WTC11 (cell line): Measurements from ENCODE around the gene EMSY. TPM values are rescaled to one million over a fixed set of nuclear protein-coding genes. Genes with fewer than 3 reads are reported as not detected.

ENCODE experiments used
- ATAC-seq: fragments of 200-7000 bp; cut with Tn5 transposase; 2 replicates; pipeline ENCODE4 v1.10.0; 2021; ENCODE audit warnings: mild to moderate bottlenecking, moderate library complexity
- CTCF ChIA-PET: fragments of 300-600 bp; sonication (Branson Sonifier 250); formaldehyde crosslinking; loops from one replicate; lab custom pipeline; 2021; ENCODE audit warnings: antibody characterized with exemption; lab: Charles Lee
- POLR2A ChIA-PET: fragments of 350-600 bp; sonication (Branson Sonifier 250); formaldehyde crosslinking; loops from one replicate; lab custom pipeline; 2021; ENCODE audit warnings: antibody characterized with exemption; lab: Charles Lee
- DNase-seq: peaks from one replicate; pipeline ENCODE4 v3.0.0; 2021; ENCODE audit warnings: low spot score
- H3K27ac Mint-ChIP-seq: 2 replicates; pipeline ENCODE4 v1.8.0; 2021; ENCODE audit warnings: mixed read lengths
- H3K27me3 Mint-ChIP-seq: 2 replicates; pipeline ENCODE4 v1.8.0; 2021; ENCODE audit warnings: low read depth, mild to moderate bottlenecking, moderate library complexity, mixed read lengths
- H3K36me3 Mint-ChIP-seq: 2 replicates; pipeline ENCODE4 v1.8.0; 2021; ENCODE audit warnings: mixed read lengths
- H3K4me1 Mint-ChIP-seq: 2 replicates; pipeline ENCODE4 v1.8.0; 2022; ENCODE audit warnings: mixed read lengths
- H3K4me3 Mint-ChIP-seq: 2 replicates; pipeline ENCODE4 v1.8.0; 2021; ENCODE audit warnings: mild to moderate bottlenecking, moderate library complexity, mixed read lengths
- H3K9me3 Mint-ChIP-seq: 2 replicates; pipeline ENCODE4 v1.8.0; 2021; ENCODE audit warnings: mixed read lengths
- ELF4 ChIP-seq: sonication (generic); formaldehyde crosslinking; IDR thresholded peaks from 2 replicates; pipeline ENCODE4 v1.8.1; 2022; ENCODE audit warnings: low read depth, mild to moderate bottlenecking, moderate library complexity, missing genetic modification reagents
- ETV6 ChIP-seq: sonication (generic); formaldehyde crosslinking; IDR thresholded peaks from 2 replicates; pipeline ENCODE4 v1.8.1; 2022; ENCODE audit warnings: mild to moderate bottlenecking, missing genetic modification reagents
- JUN ChIP-seq: sonication (generic); formaldehyde crosslinking; IDR thresholded peaks from 2 replicates; pipeline ENCODE4 v1.8.0; 2023; ENCODE audit warnings: mild to moderate bottlenecking, missing genetic modification reagents
- MYBL2 ChIP-seq: sonication (generic); formaldehyde crosslinking; IDR thresholded peaks from 2 replicates; pipeline ENCODE4 v1.8.1; 2023; ENCODE audit warnings: mild to moderate bottlenecking, moderate library complexity, missing genetic modification reagents
- OVOL2 ChIP-seq: fragments of 250-450 bp; sonication (Bioruptor Pico); IDR thresholded peaks from 2 replicates; pipeline ENCODE4 v1.9.0; 2021; ENCODE audit warnings: mild to moderate bottlenecking, borderline replicate concordance
- RELA ChIP-seq: sonication (generic); formaldehyde crosslinking; IDR thresholded peaks from 2 replicates; pipeline ENCODE4 v1.8.1; 2022; ENCODE audit warnings: missing genetic modification reagents, mild to moderate bottlenecking, borderline replicate concordance
- TCF7 ChIP-seq: sonication (generic); formaldehyde crosslinking; IDR thresholded peaks from 2 replicates; pipeline ENCODE4 v1.8.0; 2022; ENCODE audit warnings: mild to moderate bottlenecking, low read depth, missing genetic modification reagents, moderate library complexity
- total RNA-seq: library from RNA; stranded (reverse); gene quantifications from 3 replicates; pipeline ENCODE4 v1.2.3, GENCODE V29; 2021
- TF ChIP-seq, protein P1 (sequence below): sonication (generic); formaldehyde crosslinking; IDR thresholded peaks from 2 replicates; pipeline ENCODE4 v1.8.0; 2022; ENCODE audit warnings: mild to moderate bottlenecking, missing genetic modification reagents
- TF ChIP-seq, protein P2 (sequence below): sonication (generic); formaldehyde crosslinking; IDR thresholded peaks from 2 replicates; pipeline ENCODE4 v1.8.1; 2023; ENCODE audit warnings: mild to moderate bottlenecking, missing genetic modification reagents, moderate library complexity
- TF ChIP-seq, protein P3 (sequence below): sonication (generic); formaldehyde crosslinking; IDR thresholded peaks from 2 replicates; pipeline ENCODE4 v1.8.0; 2023; ENCODE audit warnings: mild to moderate bottlenecking, missing genetic modification reagents
- TF ChIP-seq, protein P4 (sequence below): fragments of 250-450 bp; sonication (Bioruptor Pico); IDR thresholded peaks from 2 replicates; pipeline ENCODE4 v1.9.0; 2021; ENCODE audit warnings: moderate library complexity, mild to moderate bottlenecking, inconsistent platforms, borderline replicate concordance
- TF ChIP-seq, protein P5 (sequence below): fragments of 200-600 bp; IDR thresholded peaks from 2 replicates; pipeline ENCODE4 v1.8.0; 2022; ENCODE audit warnings: antibody characterized with exemption

EMSY gene
- total RNA-seq, 1 experiment from 2014 or later = 31.1 TPM

DNA sequence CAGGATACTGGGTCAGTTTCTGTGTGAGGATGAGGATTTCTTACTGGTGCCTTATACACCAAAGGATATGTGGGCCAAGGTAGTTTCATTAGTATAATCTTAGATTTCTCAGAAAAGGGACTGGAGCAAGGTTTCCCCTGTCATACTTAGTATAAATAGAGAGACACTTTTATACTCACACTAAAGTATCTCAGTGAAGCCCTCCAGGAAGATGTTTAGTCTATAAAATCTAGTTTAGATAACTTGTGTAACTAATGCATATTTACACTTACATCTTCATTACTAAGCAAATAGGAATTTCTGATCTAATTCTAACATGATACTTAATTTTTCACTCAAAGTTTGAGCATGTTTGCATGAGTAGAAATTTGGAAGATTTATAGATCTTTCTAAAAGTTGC lies 11.1 kb downstream of the EMSY start:
- CTCF ChIA-PET = interaction anchor here (1.5 to 3.3 kb wide), 2 partner anchors 10 to 248 kb away, joined by 4 to 20 read pairs; partner anchors contain the start of gene EMSY
- POLR2A ChIA-PET = interaction anchor here (2.1 kb wide), 1 partner anchor 10 kb away, joined by 8 read pairs; no protein-coding TSS in a partner anchor
- ATAC-seq = no peak
- Mint-ChIP-seq H3K4me3 (peak overlapping the region; percentile 53), H3K27me3 (no peaks in the 10 kb centered on the region)
- TF ChIP-seq OVOL2 (CRISPR knock-in tag) (no peak), RELA (no peak), ELF4 (CRISPR knock-in tag) (no peak), MYBL2 (CRISPR knock-in tag) (no peak), JUN (CRISPR knock-in tag) (no peak)
- TF ChIP-seq, all 79 proteins: peak for 0
- H3K27ac Mint-ChIP-seq = peak overlapping the region; percentile 99
- peaks cover 81% of the 10 kb centered on the region for H3K4me1 Mint-ChIP-seq
- no peaks in the 10 kb centered on the region for H3K9me3 Mint-ChIP-seq
- DNase-seq = no peak
- H3K36me3 Mint-ChIP-seq = peaks cover 17% of the 10 kb centered on the region

DNA sequence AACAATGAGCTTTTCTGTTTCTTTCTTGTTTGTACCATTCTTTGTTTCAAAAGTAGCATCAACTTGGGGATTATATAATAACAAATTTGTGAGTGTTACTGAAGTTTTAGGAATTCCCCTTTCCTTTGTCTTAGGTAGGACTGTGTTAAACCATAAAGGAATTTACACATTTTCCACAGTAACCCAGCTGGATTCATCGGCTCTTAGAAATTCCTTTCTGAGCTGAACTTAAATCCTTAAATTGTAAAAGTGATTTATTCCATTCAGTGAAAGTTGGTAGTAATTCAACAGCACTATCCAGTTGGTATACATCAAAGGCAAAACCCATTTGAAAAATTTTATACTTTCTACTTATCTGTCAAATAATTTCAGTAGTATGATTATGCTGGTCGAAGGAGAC lies 11.8 kb downstream of the EMSY start:
- Mint-ChIP-seq H3K9me3 (no peaks in the 10 kb centered on the region), H3K27me3 (no peaks in the 10 kb centered on the region), H3K27ac (peak overlapping the region; percentile 99), H3K36me3 (peaks cover 15% of the 10 kb centered on the region), H3K4me1 (peaks cover 76% of the 10 kb centered on the region), H3K4me3 (no peak overlapping the region)
- ATAC-seq (no peak), DNase-seq (no peak)
- CTCF ChIA-PET = interaction anchor here (1.5 to 3.3 kb wide), 2 partner anchors 11 to 249 kb away, joined by 4 to 20 read pairs; partner anchors contain the start of gene EMSY
- POLR2A ChIA-PET = no interaction called here
- TF ChIP-seq, protein P1, sequence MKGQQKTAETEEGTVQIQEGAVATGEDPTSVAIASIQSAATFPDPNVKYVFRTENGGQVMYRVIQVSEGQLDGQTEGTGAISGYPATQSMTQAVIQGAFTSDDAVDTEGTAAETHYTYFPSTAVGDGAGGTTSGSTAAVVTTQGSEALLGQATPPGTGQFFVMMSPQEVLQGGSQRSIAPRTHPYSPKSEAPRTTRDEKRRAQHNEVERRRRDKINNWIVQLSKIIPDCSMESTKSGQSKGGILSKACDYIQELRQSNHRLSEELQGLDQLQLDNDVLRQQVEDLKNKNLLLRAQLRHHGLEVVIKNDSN (CRISPR knock-in tag) = no peak
- TF ChIP-seq, protein P2, sequence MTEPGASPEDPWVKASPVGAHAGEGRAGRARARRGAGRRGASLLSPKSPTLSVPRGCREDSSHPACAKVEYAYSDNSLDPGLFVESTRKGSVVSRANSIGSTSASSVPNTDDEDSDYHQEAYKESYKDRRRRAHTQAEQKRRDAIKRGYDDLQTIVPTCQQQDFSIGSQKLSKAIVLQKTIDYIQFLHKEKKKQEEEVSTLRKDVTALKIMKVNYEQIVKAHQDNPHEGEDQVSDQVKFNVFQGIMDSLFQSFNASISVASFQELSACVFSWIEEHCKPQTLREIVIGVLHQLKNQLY (CRISPR knock-in tag) = no peak
- TF ChIP-seq, protein P3, sequence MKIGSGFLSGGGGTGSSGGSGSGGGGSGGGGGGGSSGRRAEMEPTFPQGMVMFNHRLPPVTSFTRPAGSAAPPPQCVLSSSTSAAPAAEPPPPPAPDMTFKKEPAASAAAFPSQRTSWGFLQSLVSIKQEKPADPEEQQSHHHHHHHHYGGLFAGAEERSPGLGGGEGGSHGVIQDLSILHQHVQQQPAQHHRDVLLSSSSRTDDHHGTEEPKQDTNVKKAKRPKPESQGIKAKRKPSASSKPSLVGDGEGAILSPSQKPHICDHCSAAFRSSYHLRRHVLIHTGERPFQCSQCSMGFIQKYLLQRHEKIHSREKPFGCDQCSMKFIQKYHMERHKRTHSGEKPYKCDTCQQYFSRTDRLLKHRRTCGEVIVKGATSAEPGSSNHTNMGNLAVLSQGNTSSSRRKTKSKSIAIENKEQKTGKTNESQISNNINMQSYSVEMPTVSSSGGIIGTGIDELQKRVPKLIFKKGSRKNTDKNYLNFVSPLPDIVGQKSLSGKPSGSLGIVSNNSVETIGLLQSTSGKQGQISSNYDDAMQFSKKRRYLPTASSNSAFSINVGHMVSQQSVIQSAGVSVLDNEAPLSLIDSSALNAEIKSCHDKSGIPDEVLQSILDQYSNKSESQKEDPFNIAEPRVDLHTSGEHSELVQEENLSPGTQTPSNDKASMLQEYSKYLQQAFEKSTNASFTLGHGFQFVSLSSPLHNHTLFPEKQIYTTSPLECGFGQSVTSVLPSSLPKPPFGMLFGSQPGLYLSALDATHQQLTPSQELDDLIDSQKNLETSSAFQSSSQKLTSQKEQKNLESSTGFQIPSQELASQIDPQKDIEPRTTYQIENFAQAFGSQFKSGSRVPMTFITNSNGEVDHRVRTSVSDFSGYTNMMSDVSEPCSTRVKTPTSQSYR (CRISPR knock-in tag) = no peak
- TF ChIP-seq TCF7 = no peak
- TF ChIP-seq, protein P4, sequence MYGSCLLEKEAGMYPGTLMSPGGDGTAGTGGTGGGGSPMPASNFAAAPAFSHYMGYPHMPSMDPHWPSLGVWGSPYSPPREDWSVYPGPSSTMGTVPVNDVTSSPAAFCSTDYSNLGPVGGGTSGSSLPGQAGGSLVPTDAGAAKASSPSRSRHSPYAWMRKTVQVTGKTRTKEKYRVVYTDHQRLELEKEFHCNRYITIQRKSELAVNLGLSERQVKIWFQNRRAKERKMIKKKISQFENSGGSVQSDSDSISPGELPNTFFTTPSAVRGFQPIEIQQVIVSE (CRISPR knock-in tag) = no peak

DNA sequence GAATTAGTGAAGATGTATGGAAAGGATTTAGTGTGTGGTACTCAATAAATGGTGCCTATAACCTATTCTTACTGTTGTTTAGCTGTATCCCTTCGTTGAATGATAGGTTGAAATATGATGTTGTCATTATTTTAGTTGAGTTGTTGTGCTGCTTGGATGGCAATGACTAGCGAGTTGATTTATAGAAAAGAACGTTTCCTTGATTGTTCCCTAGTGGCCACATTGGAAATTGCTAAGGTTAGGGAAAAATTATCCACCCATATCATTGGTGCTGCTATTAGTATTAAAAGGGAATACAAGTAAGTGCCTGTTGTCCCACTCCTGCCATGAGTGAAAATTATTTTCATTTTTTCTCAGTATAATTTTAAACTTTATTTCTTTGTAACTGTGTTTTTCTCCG lies 14.5 kb downstream of the EMSY start:
- CTCF ChIA-PET = interaction anchor here (0.7 to 1.1 kb wide), 4 partner anchors 8 to 39 kb away, joined by 3 to 5 read pairs (median 4); no protein-coding TSS in a partner anchor
- H3K9me3 Mint-ChIP-seq = no peaks in the 10 kb centered on the region
- DNase-seq (no peak), ATAC-seq (no peak)
- peak overlapping the region; percentile 86 for H3K27ac Mint-ChIP-seq
- H3K36me3 Mint-ChIP-seq = peaks cover 23% of the 10 kb centered on the region
- POLR2A ChIA-PET = no interaction called here
- peaks cover 51% of the 10 kb centered on the region for H3K4me1 Mint-ChIP-seq
- H3K4me3 Mint-ChIP-seq = no peak overlapping the region
- no peak for TF ChIP-seq ETV6 (CRISPR knock-in tag)
- TF ChIP-seq, protein P5, sequence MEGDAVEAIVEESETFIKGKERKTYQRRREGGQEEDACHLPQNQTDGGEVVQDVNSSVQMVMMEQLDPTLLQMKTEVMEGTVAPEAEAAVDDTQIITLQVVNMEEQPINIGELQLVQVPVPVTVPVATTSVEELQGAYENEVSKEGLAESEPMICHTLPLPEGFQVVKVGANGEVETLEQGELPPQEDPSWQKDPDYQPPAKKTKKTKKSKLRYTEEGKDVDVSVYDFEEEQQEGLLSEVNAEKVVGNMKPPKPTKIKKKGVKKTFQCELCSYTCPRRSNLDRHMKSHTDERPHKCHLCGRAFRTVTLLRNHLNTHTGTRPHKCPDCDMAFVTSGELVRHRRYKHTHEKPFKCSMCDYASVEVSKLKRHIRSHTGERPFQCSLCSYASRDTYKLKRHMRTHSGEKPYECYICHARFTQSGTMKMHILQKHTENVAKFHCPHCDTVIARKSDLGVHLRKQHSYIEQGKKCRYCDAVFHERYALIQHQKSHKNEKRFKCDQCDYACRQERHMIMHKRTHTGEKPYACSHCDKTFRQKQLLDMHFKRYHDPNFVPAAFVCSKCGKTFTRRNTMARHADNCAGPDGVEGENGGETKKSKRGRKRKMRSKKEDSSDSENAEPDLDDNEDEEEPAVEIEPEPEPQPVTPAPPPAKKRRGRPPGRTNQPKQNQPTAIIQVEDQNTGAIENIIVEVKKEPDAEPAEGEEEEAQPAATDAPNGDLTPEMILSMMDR = peak; percentile 29
- H3K27me3 Mint-ChIP-seq = no peaks in the 10 kb centered on the region
